GM23338 (cell line): ENCODE measurements around the gene MIEN1. TPM values are rescaled to one million over a fixed set of nuclear protein-coding genes. Genes with fewer than 3 reads are reported as not detected.

Experiments used
- ATAC-seq: fragments of 200-7000 bp; cut with Tn5 transposase; 3 replicates; pipeline ENCODE4 v1.9.1; 2020
- DNase-seq: peaks from one replicate; pipeline ENCODE4 v3.0.0-alpha.2; 2015; ENCODE audit warnings: low spot score
- H2AFZ ChIP-seq: fragments of 200-600 bp; sonication (generic); 2 replicates; pipeline ENCODE4 v1.8.0; 2016; ENCODE audit warnings: antibody characterized with exemption, mild to moderate bottlenecking, moderate library complexity
- H3F3A ChIP-seq: fragments of 200-600 bp; sonication (generic); replicated peaks from 2 replicates; pipeline ENCODE4 v1.8.0; 2017; ENCODE audit warnings: antibody characterized with exemption, mixed run types, low read depth
- H3K27ac ChIP-seq: fragments of 200-600 bp; sonication (generic); 2 replicates; pipeline ENCODE4 v1.6.1; 2016; ENCODE audit warnings: low read depth
- H3K27me3 ChIP-seq: fragments of 200-600 bp; sonication (generic); 2 replicates; pipeline ENCODE4 v1.8.0; 2016; ENCODE audit warnings: mild to moderate bottlenecking, mixed run types, moderate library complexity; ENCODE audit not compliant: insufficient read depth
- H3K36me3 ChIP-seq: fragments of 200-600 bp; sonication (generic); 2 replicates; pipeline ENCODE4 v1.8.0; 2016; ENCODE audit warnings: mild to moderate bottlenecking; ENCODE audit not compliant: insufficient read depth
- H3K4me1 ChIP-seq: fragments of 200-600 bp; sonication (generic); 2 replicates; pipeline ENCODE4 v1.8.0; 2016; ENCODE audit warnings: mild to moderate bottlenecking, moderate library complexity; ENCODE audit not compliant: insufficient read depth
- H3K4me2 ChIP-seq: fragments of 200-600 bp; sonication (generic); 2 replicates; pipeline ENCODE4 v1.7.1; 2017; ENCODE audit warnings: mixed run types
- H3K4me3 ChIP-seq: fragments of 200-600 bp; sonication (generic); 2 replicates; pipeline ENCODE4 v1.6.1; 2016; ENCODE audit warnings: mixed run types
- H3K79me2 ChIP-seq: fragments of 200-600 bp; sonication (generic); replicated peaks from 2 replicates; pipeline ENCODE4 v1.8.0; 2017; ENCODE audit warnings: mild to moderate bottlenecking; ENCODE audit not compliant: insufficient read depth
- H3K9me2 ChIP-seq: fragments of 200-600 bp; sonication (generic); 2 replicates; pipeline ENCODE4 v1.8.0; 2017; ENCODE audit not compliant: insufficient read depth
- H4K20me1 ChIP-seq: fragments of 200-600 bp; sonication (generic); replicated peaks from 2 replicates; pipeline ENCODE4 v1.8.0; 2017; ENCODE audit warnings: mild to moderate bottlenecking; ENCODE audit not compliant: insufficient read depth
- H3K27ac Mint-ChIP-seq: 2 replicates; pipeline ENCODE4 v1.8.0; 2020; ENCODE audit warnings: inconsistent platforms, mild to moderate bottlenecking, moderate library complexity, mixed read lengths
- H3K27me3 Mint-ChIP-seq: 3 replicates; pipeline ENCODE4 v1.8.0; 2022; ENCODE audit warnings: low read depth, mild to moderate bottlenecking, moderate library complexity, mixed read lengths, inconsistent platforms; ENCODE audit not compliant: insufficient read depth, poor library complexity
- H3K36me3 Mint-ChIP-seq: 3 replicates; pipeline ENCODE4 v1.8.0; 2021; ENCODE audit warnings: low read depth, mild to moderate bottlenecking, inconsistent platforms, moderate library complexity, mixed read lengths
- H3K4me1 Mint-ChIP-seq: 3 replicates; pipeline ENCODE4 v1.8.0; 2020; ENCODE audit warnings: mild to moderate bottlenecking, inconsistent platforms, mixed read lengths
- H3K4me3 Mint-ChIP-seq: 3 replicates; pipeline ENCODE4 v1.8.0; 2021; ENCODE audit warnings: moderate library complexity, mild to moderate bottlenecking, inconsistent platforms, mixed read lengths
- H3K9me3 Mint-ChIP-seq: 3 replicates; pipeline ENCODE4 v1.8.0; 2020; ENCODE audit warnings: moderate library complexity, mild to moderate bottlenecking, inconsistent platforms, mixed read lengths
- CREB1 ChIP-seq: fragments of 250-450 bp; sonication (Bioruptor Pico); IDR thresholded peaks from 2 replicates; pipeline ENCODE4 v1.5.0; 2020; ENCODE audit warnings: low read depth, mild to moderate bottlenecking, moderate library complexity
- CTCF ChIP-seq, 2 experiments: fragments of 200-600 bp in 1 of 2; sonication (generic) in 1 of 2; conservative IDR thresholded peaks; 2 replicates each; pipeline versions ENCODE4 v1.5.1 to v1.6.1; 2016 to 2017; ENCODE audit warnings: antibody characterized with exemption in 2 of 2, low read depth in 2 of 2, mild to moderate bottlenecking in 2 of 2, moderate library complexity in 1 of 2
- ETS1 ChIP-seq: IDR thresholded peaks from 2 replicates; pipeline ENCODE4 v1.6.1; 2016; ENCODE audit warnings: antibody characterized with exemption
- EZH2 ChIP-seq: fragments of 200-600 bp; sonication (generic); IDR thresholded peaks from one replicate; pipeline ENCODE4 v1.8.0; 2017; ENCODE audit warnings: antibody characterized with exemption, mild to moderate bottlenecking, low read depth; ENCODE audit not compliant: unreplicated experiment
- EZH2phosphoT487 ChIP-seq: fragments of 200-600 bp; sonication (generic); IDR thresholded peaks from one replicate; pipeline ENCODE4 v1.8.1; 2018; ENCODE audit warnings: antibody characterized with exemption; ENCODE audit not compliant: unreplicated experiment
- JUNB ChIP-seq: IDR thresholded peaks from one replicate; pipeline ENCODE4 v1.6.1; 2016; ENCODE audit warnings: antibody characterized with exemption; ENCODE audit not compliant: unreplicated experiment
- NANOG ChIP-seq: IDR thresholded peaks from 2 replicates; pipeline ENCODE4 v1.6.1; 2016; ENCODE audit warnings: antibody characterized with exemption, borderline replicate concordance
- POLR2AphosphoS5 ChIP-seq: IDR thresholded peaks from 2 replicates; pipeline ENCODE4 v1.6.1; 2016; ENCODE audit warnings: antibody characterized with exemption, low read depth
- REST ChIP-seq: IDR thresholded peaks from one replicate; pipeline ENCODE4 v1.6.1; 2018; ENCODE audit warnings: antibody characterized with exemption; ENCODE audit not compliant: unreplicated experiment
- STAT1 ChIP-seq: IDR thresholded peaks from one replicate; pipeline ENCODE4 v1.6.1; 2016; ENCODE audit warnings: antibody characterized with exemption; ENCODE audit not compliant: unreplicated experiment
- ZNF114 ChIP-seq: fragments of 250-450 bp; sonication (Bioruptor Pico); IDR thresholded peaks from 2 replicates; pipeline ENCODE4 v1.5.0; 2020; ENCODE audit warnings: mild to moderate bottlenecking, moderate library complexity
- ZNF331 ChIP-seq: fragments of 250-450 bp; sonication (Bioruptor Pico); IDR thresholded peaks from 2 replicates; pipeline ENCODE4 v1.5.0; 2020; ENCODE audit warnings: low read depth, mild to moderate bottlenecking, moderate library complexity
- ZNF462 ChIP-seq: fragments of 250-450 bp; sonication (Bioruptor Pico); IDR thresholded peaks from 2 replicates; pipeline ENCODE4 v1.5.0; 2020; ENCODE audit warnings: mild to moderate bottlenecking, moderate library complexity
- polyA plus RNA-seq: library from polyadenylated mRNA; unstranded; fragments of >200 nt; fragmentation: Nextera tagmentation; extraction: Ambion mirVana; gene quantifications from 2 replicates; pipeline ENCODE4 v1.2.1, GENCODE V29; 2016
- total RNA-seq: library from RNA; depleted of rRNA; stranded (reverse); fragments of >200 nt; shearing (Covaris generic); gene quantifications from 2 replicates; pipeline ENCODE4 v1.2.3, GENCODE V29; 2014

The MIEN1 gene
- total and polyA plus RNA-seq, 2 experiments from 2014 or later = 37.1 to 91.8 TPM

GRCh38 chr17:39717660-39718059 is 12.7 kb downstream of the MIEN1 start:
- H3K9me3 Mint-ChIP-seq = no peaks in the 10 kb centered on the region
- no peak for ATAC-seq
- no peak overlapping the region for H3K4me3 Mint-ChIP-seq
- Histone ChIP-seq H2AFZ (no peak overlapping the region), H3K4me1 (no peaks in the 10 kb centered on the region), H3F3A (peaks cover 19% of the 10 kb centered on the region), H3K27ac (no peak overlapping the region), H3K79me2 (no peaks in the 10 kb centered on the region), H3K4me3 (no peak overlapping the region), H3K27me3 (no peaks in the 10 kb centered on the region), H4K20me1 (peaks cover 12% of the 10 kb centered on the region), H3K4me2 (no peak overlapping the region), H3K9me2 (no peaks in the 10 kb centered on the region), H3K36me3 (peaks cover 27% of the 10 kb centered on the region)
- peaks cover 17% of the 10 kb centered on the region for H3K27me3 Mint-ChIP-seq
- peaks cover 84% of the 10 kb centered on the region for H3K36me3 Mint-ChIP-seq
- H3K27ac Mint-ChIP-seq = no peak overlapping the region
- TF ChIP-seq ZNF462 (CRISPR knock-in tag) = no peak
- no peak for TF ChIP-seq ETS1
- TF ChIP-seq STAT1 = no peak
- no peak for TF ChIP-seq CTCF (conservative IDR thresholded peaks at IDR 0.05; ENCODE audit: low read depth in 2 of 2)
- no peak for TF ChIP-seq NANOG
- no peak for TF ChIP-seq ZNF114 (CRISPR knock-in tag)
- no peak for TF ChIP-seq CREB1 (CRISPR knock-in tag)
- TF ChIP-seq EZH2phosphoT487 = no peak
- no peak for TF ChIP-seq REST
- no peak for TF ChIP-seq ZNF331
- TF ChIP-seq POLR2AphosphoS5 = no peak
- TF ChIP-seq EZH2 = no peak
- TF ChIP-seq JUNB = no peak
- H3K4me1 Mint-ChIP-seq = no peaks in the 10 kb centered on the region
- no peak for DNase-seq
